Lung (tissue), 12 donors: ENCODE measurements around the gene MTARC2. TPM values are rescaled to one million over a fixed set of nuclear protein-coding genes. Genes with fewer than 3 reads are reported as not detected.

ENCODE experiments used
- ATAC-seq: fragments of 200-7000 bp; cut with Tn5 transposase; one replicate; pipeline ENCODE4 v1.9.1; 2020; ENCODE audit warnings: moderate number of reproducible peaks; ENCODE audit not compliant: insufficient read depth, low FRiP score
- DNase-seq, 3 donors: peaks; one replicate each; pipeline ENCODE4 v3.0.0-alpha.2; 2013 to 2017
- H3K27ac ChIP-seq, 2 donors: one replicate each; pipeline ENCODE4 v1.5.1; 2013; ENCODE audit warnings: mild to moderate bottlenecking in 2 of 2, moderate library complexity in 2 of 2, control low read depth in 1 of 2, inconsistent platforms in 1 of 2, low read depth in 1 of 2, low read length in 1 of 2
- H3K27me3 ChIP-seq, 3 donors: one replicate each; pipeline ENCODE4 v1.5.1; 2013; ENCODE audit warnings: low read length in 2 of 3; ENCODE audit not compliant: control insufficient read depth in 3 of 3, insufficient read depth in 3 of 3
- H3K36me3 ChIP-seq, 4 donors: one replicate each; pipeline ENCODE4 v1.5.1; 2013; ENCODE audit warnings: low read length in 4 of 4, mild to moderate bottlenecking in 1 of 4, moderate library complexity in 1 of 4; ENCODE audit not compliant: control insufficient read depth in 4 of 4, insufficient read depth in 4 of 4
- H3K4me1 ChIP-seq, 5 donors: one replicate each; pipeline ENCODE4 v1.5.1; 2013; ENCODE audit warnings: low read length in 5 of 5, mild to moderate bottlenecking in 2 of 5, moderate library complexity in 1 of 5; ENCODE audit not compliant: control insufficient read depth in 5 of 5, insufficient read depth in 5 of 5
- H3K4me3 ChIP-seq: one replicate; pipeline ENCODE4 v1.5.1; 2013; ENCODE audit warnings: mild to moderate bottlenecking, control low read depth, moderate library complexity
- H3K9ac ChIP-seq, 2 donors: one replicate each; pipeline ENCODE4 v1.5.1; 2013; ENCODE audit warnings: low read length in 2 of 2, control low read depth in 1 of 2; ENCODE audit not compliant: insufficient read depth in 1 of 2
- H3K9me3 ChIP-seq, 4 donors: one replicate each; pipeline ENCODE4 v1.5.1; 2013; ENCODE audit warnings: low read length in 3 of 4, mild to moderate bottlenecking in 1 of 4, moderate library complexity in 1 of 4; ENCODE audit not compliant: control insufficient read depth in 4 of 4, insufficient read depth in 3 of 4
- CTCF ChIP-seq: IDR thresholded peaks from 2 replicates; pipeline ENCODE4 v1.5.1; 2012; ENCODE audit warnings: mild to moderate bottlenecking; ENCODE audit errors: control extremely low read depth, extremely low read depth
- WGBS, 2 donors: extraction: QIAGEN DNeasy Blood & Tissue Kit; methylation state at CpG; one replicate each; pipeline ENCODE4 v1.1.7; 2013; 5-methylcytosine and 5-hydroxymethylcytosine counted together
- polyA plus RNA-seq, 2 donors: library from polyadenylated mRNA; stranded (reverse); fragments of 200-250 nt; gene quantifications; one replicate each; pipeline ENCODE4 v1.2.1, GENCODE V29; 2013
- total RNA-seq, 2 donors: library from RNA; depleted of rRNA in 1 of 2; stranded (reverse); fragments of >200 nt in 1 of 2; gene quantifications; one replicate each; pipeline ENCODE4 v1.2.1, GENCODE V29; 2014 to 2021
- donor health status: control.
- donor health status: control.
- donor health status: Bipolar disorder and iron deficiency.
- donor health status: healthy.
- donor health status: DM: yes; HTN: yes; CAD: no.

The MTARC2 gene
- total and polyA plus RNA-seq, 4 donors, result 21.4 to 49.9 (median 39.5) TPM

- Histone ChIP-seq H3K27me3 (no peaks in the 10 kb centered on the region), H3K36me3 (no peaks in the 10 kb centered on the region), H3K27ac (no peak overlapping the region), H3K4me3 (no peak overlapping the region), H3K4me1 (peaks cover 0 to 5% (median 0%) of the 10 kb centered on the region in 5 donors), H3K9ac (no peak overlapping the region), H3K9me3 (no peaks in the 10 kb centered on the region)
- DNase-seq, result no peak
- no peak for TF ChIP-seq CTCF
- no peak for ATAC-seq
- WGBS, 2 donors, result 84 to 85% methylated on average over 8 of the region's 8 CpGs
These were observed 61.6 kb downstream of the MTARC2 start for GRCh38 chr1:220809704-220810103.

DNA sequence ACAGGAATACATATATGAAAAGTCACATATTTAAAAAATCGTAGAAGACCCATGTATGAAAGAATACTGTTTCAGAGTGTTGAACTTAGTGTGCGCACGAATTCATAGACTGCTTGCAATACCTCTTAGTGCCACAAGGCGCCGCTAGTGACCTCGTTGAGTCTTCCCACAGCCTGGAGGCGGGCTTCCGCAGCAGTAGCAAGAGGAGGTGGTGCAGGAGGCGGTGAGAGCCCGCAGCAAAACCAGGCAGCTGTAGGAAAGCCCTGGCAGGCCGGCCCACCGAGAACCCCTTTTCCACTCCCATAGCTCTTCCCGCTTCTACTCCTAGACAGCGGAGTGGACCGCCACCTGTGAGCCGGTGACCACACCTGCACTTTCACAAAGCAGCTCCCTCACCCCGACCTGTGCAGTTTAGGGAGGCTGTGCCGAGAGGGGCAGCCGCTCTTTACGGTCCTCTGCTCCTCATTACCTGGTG lies 62.1 kb downstream of the MTARC2 start:
- Histone ChIP-seq H3K9ac (no peak overlapping the region), H3K4me1 (peaks cover 0 to 10% (median 4%) of the 10 kb centered on the region in 5 donors), H3K36me3 (no peaks in the 10 kb centered on the region), H3K27ac (no peak overlapping the region), H3K4me3 (no peak overlapping the region), H3K27me3 (no peaks in the 10 kb centered on the region), H3K9me3 (no peaks in the 10 kb centered on the region)
- DNase-seq, result peak; percentile 88 to 93 (median 89)
- TF ChIP-seq CTCF, result peak; percentile 93
- peak; percentile 95 for ATAC-seq
- 23 to 26% methylated on average over 20 of the region's 20 CpGs for WGBS, 2 donors

GRCh38 chr1:220810963-220811362 lies 62.8 kb downstream of the MTARC2 start:
- H3K27ac ChIP-seq, result no peak overlapping the region
- 66 to 90% methylated on average over 2 of the region's 2 CpGs for WGBS, 2 donors
- no peak for TF ChIP-seq CTCF
- H3K9ac ChIP-seq, result no peak overlapping the region
- ATAC-seq (no peak), DNase-seq (peak in 1 of 3 donors; percentile 35)
- H3K4me3 ChIP-seq, result no peak overlapping the region
- no peaks in the 10 kb centered on the region for H3K27me3 ChIP-seq
- peaks cover 0 to 18% (median 4%) of the 10 kb centered on the region in 5 donors for H3K4me1 ChIP-seq
- H3K36me3 ChIP-seq, result no peaks in the 10 kb centered on the region
- H3K9me3 ChIP-seq, result no peaks in the 10 kb centered on the region

GRCh38 chr1:220811695-220812094 lies 63.6 kb downstream of the MTARC2 start:
- TF ChIP-seq CTCF, result no peak
- H3K9me3 ChIP-seq, result no peaks in the 10 kb centered on the region
- H3K4me1 ChIP-seq, result peaks cover 0 to 20% (median 4%) of the 10 kb centered on the region in 5 donors
- ATAC-seq, result no peak
- no peak overlapping the region for H3K4me3 ChIP-seq
- H3K27me3 ChIP-seq, result no peaks in the 10 kb centered on the region
- no peak overlapping the region for H3K27ac ChIP-seq
- WGBS, 2 donors, result 93% methylated on average over 5 of the region's 5 CpGs
- H3K36me3 ChIP-seq, result no peaks in the 10 kb centered on the region
- H3K9ac ChIP-seq, result no peak overlapping the region
- DNase-seq, result no peak
